ENCODE results near the gene IL10RB. TPM values are rescaled to one million over a fixed set of nuclear protein-coding genes. Genes with fewer than 3 reads are reported as not detected.

IL10RB gene
- total and polyA plus RNA-seq, 9 donors, result 18.1 to 31.7 (median 24.8) TPM

DNA sequence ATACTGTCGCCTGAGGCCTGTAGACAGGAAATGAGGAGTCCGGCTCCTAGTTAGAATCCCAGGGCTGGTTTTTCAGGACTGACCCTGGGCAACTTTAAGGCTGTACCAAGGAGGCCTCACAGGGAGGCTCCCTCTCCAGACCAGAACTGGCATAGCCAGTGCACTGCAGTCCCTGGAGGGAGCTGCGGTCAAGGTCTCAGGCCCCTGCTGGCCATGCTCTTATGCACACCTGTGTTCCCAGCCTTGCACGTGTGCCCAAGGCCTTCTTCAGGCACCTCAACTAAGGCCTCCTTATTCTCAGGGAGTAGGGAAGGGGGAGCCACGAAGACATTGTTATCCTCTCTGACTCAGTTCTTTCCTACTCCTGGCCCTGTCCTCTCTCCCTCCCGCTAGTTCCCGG, 36.6 kb downstream of the IL10RB start:
- Histone ChIP-seq H3K36me3 (no peaks in the 10 kb centered on the region), H3K4me3 (no peak overlapping the region), H3K27me3 (no peaks in the 10 kb centered on the region), H3K9me3 (no peaks in the 10 kb centered on the region), H3K27ac (no peak overlapping the region), H3K4me1 (ENCODE audit: insufficient read depth) (peaks cover 4% of the 10 kb centered on the region)
- WGBS, 3 donors, result 78 to 91% (median 82%) methylated on average over 7 of the region's 7 CpGs
- TF ChIP-seq, protein P1, sequence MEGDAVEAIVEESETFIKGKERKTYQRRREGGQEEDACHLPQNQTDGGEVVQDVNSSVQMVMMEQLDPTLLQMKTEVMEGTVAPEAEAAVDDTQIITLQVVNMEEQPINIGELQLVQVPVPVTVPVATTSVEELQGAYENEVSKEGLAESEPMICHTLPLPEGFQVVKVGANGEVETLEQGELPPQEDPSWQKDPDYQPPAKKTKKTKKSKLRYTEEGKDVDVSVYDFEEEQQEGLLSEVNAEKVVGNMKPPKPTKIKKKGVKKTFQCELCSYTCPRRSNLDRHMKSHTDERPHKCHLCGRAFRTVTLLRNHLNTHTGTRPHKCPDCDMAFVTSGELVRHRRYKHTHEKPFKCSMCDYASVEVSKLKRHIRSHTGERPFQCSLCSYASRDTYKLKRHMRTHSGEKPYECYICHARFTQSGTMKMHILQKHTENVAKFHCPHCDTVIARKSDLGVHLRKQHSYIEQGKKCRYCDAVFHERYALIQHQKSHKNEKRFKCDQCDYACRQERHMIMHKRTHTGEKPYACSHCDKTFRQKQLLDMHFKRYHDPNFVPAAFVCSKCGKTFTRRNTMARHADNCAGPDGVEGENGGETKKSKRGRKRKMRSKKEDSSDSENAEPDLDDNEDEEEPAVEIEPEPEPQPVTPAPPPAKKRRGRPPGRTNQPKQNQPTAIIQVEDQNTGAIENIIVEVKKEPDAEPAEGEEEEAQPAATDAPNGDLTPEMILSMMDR (IDR thresholded peaks at IDR 0.05), result no peak
- TF ChIP-seq POLR2A (IDR thresholded peaks at IDR 0.05) (no peak), EP300 (IDR thresholded peaks at IDR 0.05) (no peak)
- no peak for DNase-seq
- intact Hi-C loops (cut with DNase I), result no loop called here

DNA sequence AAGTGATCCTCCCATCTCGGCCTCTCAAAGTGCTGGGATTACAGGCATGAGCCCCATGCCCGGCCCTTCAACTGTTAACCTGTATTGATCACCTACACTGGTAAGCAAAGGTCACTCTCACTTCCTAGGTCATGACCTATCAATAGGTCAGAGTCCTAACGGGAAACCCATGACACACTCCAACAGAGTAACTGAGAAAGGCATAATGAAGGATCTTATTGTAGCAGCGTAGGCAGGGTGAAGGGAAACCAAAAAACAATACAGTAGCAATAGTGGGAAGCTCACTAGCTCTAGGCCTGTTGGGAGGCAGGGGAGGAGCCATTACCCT, 39.1 kb downstream of the IL10RB start:
- no peak for DNase-seq
- WGBS, 3 donors, result 95 to 97% (median 96%) methylated on average over 4 of the region's 4 CpGs
- H3K36me3 ChIP-seq, result no peaks in the 10 kb centered on the region

DNA sequence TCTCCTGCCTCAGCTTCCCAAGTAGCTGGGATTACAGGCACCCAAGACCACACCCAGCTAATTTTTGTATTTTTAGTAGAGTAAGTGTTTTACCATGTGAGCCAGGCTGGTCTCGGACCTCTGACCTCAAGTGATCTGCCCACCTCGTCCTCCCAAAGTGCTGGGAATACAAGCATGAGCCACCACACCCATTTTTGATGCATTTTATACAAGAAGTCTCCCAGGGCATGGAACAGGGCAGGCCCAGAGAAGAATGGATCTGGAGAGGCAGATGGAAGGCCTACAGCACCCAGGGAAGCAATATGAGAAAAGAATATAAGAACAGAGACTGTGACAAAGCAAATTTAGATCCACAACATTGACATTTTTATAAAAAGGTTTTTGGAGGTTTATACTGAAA, 39.8 kb downstream of the IL10RB start:
- no peaks in the 10 kb centered on the region for H3K9me3 ChIP-seq
- no peaks in the 10 kb centered on the region for H3K36me3 ChIP-seq
- H3K4me1 ChIP-seq (ENCODE audit: insufficient read depth), result peaks cover 7% of the 10 kb centered on the region
- no peak for DNase-seq
- no peaks in the 10 kb centered on the region for H3K27me3 ChIP-seq
- no peak overlapping the region for H3K4me3 ChIP-seq
- no peak for TF ChIP-seq POLR2A (IDR thresholded peaks at IDR 0.05)
- TF ChIP-seq, protein P1 (IDR thresholded peaks at IDR 0.05), result no peak
- TF ChIP-seq EP300 (IDR thresholded peaks at IDR 0.05), result no peak
- intact Hi-C loops (cut with DNase I), result no loop called here
- 90 to 95% (median 94%) methylated on average over 2 of the region's 2 CpGs for WGBS, 3 donors
- no peak overlapping the region for H3K27ac ChIP-seq

More for the DNA sequence above, 39.1 kb downstream of the IL10RB start:
- H3K27ac ChIP-seq, result no peak overlapping the region
- intact Hi-C loops (cut with DNase I), result no loop called here
- H3K4me3 ChIP-seq, result no peak overlapping the region
- H3K27me3 ChIP-seq, result no peaks in the 10 kb centered on the region
- no peak for TF ChIP-seq EP300 (IDR thresholded peaks at IDR 0.05)
- peaks cover 7% of the 10 kb centered on the region for H3K4me1 ChIP-seq (ENCODE audit: insufficient read depth)
- H3K9me3 ChIP-seq, result no peaks in the 10 kb centered on the region

DNA sequence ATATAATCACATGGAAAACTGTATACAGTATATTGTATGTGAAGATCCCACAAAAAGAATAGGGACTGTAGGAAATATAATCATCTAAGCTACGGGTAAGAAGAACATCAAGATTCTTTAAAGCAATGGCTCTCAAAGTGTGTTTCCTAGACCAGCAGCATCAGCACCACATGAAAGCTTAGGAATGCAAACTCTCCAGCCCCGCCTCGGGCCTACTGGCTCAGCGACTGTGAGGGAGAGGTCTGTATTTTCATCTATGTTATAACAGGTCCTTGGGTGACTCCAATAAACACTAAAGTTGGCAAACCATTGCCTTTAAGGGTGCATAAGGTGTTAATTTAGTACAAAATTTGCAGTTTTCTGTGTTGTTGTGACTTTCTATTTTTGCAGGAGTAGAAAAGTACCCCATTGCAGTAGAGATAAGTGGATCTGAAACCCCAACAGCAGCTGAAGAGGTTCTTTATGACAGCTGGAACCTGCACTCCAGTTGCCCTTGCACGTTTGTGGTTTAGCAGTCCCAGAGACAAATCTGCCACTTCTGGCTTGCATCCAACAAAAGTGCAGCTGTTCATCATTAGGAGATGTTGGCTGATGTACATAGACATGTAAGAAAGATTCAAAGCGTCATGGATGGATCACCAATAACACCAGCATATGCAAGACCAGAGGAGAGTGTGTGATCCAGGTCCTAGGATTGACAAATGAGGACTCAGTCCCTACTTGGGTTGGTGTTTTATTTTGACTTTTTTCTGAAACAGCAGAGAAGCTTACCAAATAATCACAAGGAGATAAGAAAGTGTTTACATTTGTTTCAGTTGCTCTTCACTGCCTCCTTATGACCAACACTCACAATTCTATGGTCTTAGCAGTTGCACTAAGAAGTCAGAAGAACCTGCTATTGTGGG, 42.7 kb downstream of the IL10RB start:
- Histone ChIP-seq H3K27ac (no peak overlapping the region), H3K27me3 (no peaks in the 10 kb centered on the region), H3K36me3 (no peaks in the 10 kb centered on the region), H3K4me3 (no peak overlapping the region), H3K4me1 (ENCODE audit: insufficient read depth) (peaks cover 3% of the 10 kb centered on the region), H3K9me3 (no peaks in the 10 kb centered on the region)
- 20 to 26% (median 22%) methylated on average over 6 of the region's 6 CpGs for WGBS, 3 donors
- TF ChIP-seq EP300 (IDR thresholded peaks at IDR 0.05) (no peak), POLR2A (IDR thresholded peaks at IDR 0.05) (no peak)
- TF ChIP-seq, protein P1 (IDR thresholded peaks at IDR 0.05), result no peak
- intact Hi-C loops (cut with DNase I), result no loop called here
- no peak for DNase-seq

DNA sequence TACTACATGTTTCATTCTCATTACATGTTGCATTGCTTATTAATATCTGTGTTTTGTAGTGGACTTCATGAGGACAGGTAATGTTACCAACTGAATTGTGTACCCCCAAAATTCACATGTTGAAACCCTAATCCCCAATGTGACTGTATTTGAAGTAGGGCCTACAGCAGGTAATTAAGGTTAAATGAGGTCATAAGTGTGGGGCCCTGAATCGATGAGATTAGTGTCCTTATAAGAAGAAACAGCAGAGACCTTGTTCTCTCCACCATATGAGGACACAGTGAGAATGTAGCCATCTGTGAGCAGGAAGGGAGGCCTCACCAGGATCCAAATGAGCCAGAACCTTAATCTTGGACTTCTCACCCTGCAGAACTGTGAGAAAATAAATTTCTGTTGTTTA, 43.6 kb downstream of the IL10RB start:
- H3K9me3 ChIP-seq, result no peaks in the 10 kb centered on the region
- no peak for TF ChIP-seq EP300 (IDR thresholded peaks at IDR 0.05)
- TF ChIP-seq POLR2A (IDR thresholded peaks at IDR 0.05), result no peak
- TF ChIP-seq, protein P1 (IDR thresholded peaks at IDR 0.05), result no peak
- WGBS, 3 donors, result 91 to 97% (median 96%) methylated on average over 1 of the region's 1 CpG

More for the DNA sequence above, 43.6 kb downstream of the IL10RB start:
- no peak overlapping the region for H3K4me3 ChIP-seq
- no peaks in the 10 kb centered on the region for H3K36me3 ChIP-seq
- DNase-seq, result no peak
- H3K27me3 ChIP-seq, result no peaks in the 10 kb centered on the region
- H3K27ac ChIP-seq, result no peak overlapping the region
- peaks cover 3% of the 10 kb centered on the region for H3K4me1 ChIP-seq (ENCODE audit: insufficient read depth)
- intact Hi-C loops (cut with DNase I), result no loop called here

Measured in ovary (tissue), 9 donors.